Measurements from ENCODE around the gene CTCF.

The CTCF gene

GRCh38 chr16:67663151-67663876 lies 101.0 kb downstream of the CTCF start:
- DNase-seq, result peak in 12 of 58 donors; percentile 15 to 59 (median 30)

GRCh38 chr16:67663877-67664222 lies 101.5 kb downstream of the CTCF start:
- DNase-seq, result no peak

DNA sequence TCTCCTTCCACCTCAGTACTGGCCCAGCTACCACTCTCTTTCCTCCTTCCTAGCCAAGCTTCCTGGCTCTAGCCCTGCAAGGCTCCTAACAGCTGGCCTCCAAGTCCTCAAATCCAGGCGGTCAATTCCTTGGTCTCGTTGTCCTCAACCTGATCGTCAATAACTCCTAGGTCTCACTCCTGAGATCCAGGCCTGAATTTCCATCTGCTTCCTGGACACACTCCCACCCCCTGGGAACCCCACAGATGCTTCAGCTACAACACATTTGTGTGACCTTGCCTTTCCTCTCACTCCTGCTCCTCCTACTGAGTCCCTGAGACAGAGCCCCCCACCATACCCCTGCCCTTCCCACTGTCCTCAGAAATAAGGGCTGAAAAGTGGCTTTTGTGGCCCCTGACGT lies 101.9 kb downstream of the CTCF start:
- DNase-seq, result no peak

DNA sequence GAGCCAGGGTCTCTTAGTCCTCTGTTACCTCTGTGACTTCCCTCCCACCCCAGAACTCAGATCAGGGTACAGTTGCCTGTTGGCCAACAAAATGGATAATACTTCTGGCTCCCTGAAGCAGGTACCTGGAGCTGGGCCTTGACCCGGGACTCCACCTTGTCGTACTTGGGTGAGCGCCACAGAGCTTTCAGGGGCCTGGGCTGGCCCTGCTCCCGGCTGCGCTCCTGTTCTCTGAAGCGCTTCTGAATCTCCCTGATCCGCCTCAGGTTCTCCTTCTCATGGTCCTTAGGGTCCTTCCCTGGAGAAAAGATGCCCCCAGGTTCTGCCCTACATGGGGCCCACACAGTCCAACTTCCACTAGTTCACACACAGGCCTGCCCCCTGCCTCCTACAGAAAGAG lies 102.5 kb downstream of the CTCF start:
- DNase-seq, result no peak

GRCh38 chr16:67665598-67665997 lies 103.3 kb downstream of the CTCF start:
- DNase-seq, result no peak

DNA sequence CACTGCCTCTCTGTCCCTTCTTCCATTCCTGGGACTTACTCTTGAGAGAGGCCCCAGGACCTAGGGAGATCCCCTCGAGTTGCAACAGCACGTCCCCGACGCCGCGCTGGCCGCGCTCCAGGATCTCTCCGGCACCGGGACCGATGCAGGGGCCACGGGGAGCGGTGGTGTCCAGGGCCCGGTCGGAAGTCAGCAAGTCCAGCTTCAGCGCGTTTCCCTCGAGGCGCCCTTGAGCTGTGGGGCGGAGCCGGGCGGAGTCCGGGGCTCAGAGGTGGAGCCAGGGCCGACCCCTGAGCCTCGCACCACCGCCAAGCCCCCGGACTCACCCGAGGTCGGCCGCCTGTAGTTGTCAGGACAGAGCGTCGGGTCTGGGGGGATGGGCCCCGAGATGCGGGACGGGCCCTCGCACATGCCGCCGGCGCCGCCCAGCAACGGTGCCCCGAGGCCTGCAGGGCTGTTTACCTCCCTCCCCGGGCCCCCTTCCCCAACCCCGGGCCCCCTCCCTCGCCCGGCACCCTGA lies 103.8 kb downstream of the CTCF start:
- DNase-seq, result peak in 1 of 58 donors; percentile 13

DNA sequence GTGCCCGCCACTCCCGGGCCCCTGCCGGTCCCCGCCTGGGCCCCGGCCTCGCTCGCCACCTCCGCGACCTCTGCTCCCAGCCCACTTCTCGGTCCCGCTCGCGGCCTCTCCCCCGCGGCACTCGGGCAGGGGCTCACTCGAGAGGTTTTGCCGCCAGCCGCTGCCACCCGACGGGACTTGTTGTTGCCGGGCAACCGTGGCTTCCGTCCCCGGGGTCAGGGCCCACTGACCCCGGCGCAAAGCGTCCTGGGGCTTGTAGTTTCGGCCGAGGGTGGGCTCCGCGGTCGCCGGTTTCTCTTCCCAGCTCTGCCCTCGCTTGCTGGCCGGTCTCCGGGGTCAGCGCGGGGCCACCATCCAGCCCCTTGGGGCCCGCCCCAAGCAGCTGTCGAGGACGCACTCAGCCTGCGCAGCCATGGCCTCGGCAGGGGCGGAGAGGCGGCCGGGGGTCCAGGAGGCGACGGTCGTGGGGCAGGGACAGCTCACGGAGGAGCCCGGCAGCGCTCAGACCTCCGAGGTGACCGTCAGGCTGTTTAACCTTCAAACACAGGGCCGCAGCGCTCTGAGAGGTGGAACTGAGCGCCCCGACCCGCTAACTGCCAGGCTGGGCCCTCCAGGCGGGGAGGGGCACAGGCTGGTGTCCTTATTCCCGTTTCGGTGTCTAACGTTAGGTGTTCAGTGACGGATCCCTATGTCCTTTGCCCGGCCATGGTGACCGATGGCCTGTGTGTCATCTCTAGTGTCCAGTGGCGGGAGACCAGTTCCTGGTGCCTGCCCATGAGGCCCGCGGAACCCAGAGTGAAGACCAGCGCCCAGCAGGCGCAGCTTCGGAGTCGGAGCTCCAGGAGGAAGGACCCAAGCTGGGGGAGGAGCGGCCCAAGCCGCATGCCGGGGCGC lies 104.5 kb downstream of the CTCF start, which contains the start of the genes C16orf86 and ENKD1:
Gene C16orf86 (plus strand): TSS at position 256 of the 894 bp plus-strand sequence. CDS start 157 bp downstream, at position 413.
Gene ENKD1 (minus strand): TSS at position 192 of the 894 bp plus-strand sequence. CDS start 308 bp downstream, outside the sequence.
- DNase-seq, result peak in 55 of 58 donors; percentile 14 to 83 (median 69)

- DNase-seq, result no peak
These were observed 105.1 kb downstream of the CTCF start for GRCh38 chr16:67667453-67667816.

DNA sequence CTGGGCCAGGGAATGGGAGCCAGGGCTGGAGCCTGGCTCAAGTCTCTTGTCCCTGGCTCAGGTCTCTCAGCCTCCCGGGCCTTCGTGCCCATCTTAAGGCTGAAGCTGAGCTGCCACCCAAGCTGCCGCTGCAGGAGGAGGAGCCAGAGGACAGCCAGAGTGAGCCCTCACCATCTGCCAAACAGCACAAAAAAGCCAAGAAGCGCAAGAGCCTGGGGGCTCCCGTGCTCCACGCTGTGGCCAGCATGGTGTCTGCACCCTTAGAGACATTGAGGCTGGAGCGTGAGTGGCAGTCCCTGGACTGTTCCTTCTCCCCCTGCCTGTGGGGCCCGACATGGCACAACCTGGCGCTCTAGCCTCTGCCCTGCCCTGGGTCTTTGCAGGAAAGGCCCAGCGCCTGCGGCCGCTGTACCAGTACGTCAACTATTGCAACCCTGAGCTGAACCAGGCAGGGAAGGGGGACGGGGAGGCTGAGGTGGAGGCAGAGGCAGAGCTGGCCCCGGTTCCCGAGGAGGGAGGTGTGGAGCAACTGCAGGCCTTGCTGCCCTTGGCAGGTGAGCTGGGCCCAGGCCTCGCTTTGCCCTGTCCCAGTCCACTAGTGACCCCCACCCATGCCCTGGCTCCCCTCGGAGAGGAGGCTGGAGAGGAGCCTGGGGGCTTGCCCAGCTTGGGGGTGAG lies 105.6 kb downstream of the CTCF start:
- DNase-seq, result peak in 57 of 58 donors; percentile 23 to 94 (median 79)

GRCh38 chr16:67668495-67669157 lies 106.3 kb downstream of the CTCF start:
- DNase-seq, result no peak

DNA sequence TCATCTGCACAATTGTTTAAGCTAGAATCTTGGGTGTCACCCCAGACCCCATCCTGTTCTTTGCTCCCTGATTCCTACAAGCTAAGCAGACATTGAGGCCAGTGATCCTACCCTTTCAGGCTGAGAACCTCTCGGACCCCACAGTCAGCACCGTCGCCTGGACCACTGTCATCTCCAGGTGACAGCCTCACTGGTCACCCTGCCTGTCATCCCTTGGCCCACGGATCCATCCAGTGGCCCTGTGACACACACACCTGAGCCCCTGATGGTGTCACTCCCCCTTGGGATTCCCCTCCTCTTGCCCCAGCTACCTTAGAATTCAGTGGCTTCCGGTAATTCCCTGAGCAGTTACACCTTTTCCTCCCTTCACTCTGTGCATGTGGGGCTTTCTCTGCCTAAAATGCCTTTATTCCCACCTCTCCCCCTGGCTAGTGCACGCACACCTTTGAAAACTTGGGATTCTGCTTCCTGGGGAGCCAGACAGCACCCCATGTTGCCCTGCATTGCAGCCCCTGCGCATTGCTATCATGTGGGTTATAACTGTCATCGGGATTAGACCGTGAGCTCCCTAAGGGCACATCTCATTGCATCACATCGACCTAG lies 107.3 kb downstream of the CTCF start:
- DNase-seq, result no peak

DNA sequence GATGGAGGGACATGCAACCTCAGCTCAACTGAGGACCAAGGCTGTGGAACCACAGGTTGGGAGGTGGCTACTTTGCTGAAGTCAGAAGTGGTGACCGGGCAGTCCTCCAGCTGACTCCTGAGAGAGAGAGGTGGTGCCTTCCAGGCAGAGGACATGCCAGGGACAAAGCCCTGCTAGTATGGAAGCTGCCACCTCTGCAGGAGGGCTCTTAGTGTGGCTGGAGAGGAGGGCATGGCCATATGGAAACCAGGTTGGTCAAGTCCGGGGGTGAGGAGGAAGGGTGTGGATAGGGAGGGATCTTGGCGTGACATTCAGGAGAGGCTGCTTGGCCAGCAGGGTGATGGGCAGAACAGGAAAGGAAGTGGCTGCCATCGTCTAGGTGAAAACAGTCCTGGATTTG lies 110.0 kb downstream of the CTCF start:
- DNase-seq, result no peak

GRCh38 chr16:67672739-67673662 lies 110.7 kb downstream of the CTCF start:
- peak in 41 of 58 donors; percentile 13 to 63 (median 37) for DNase-seq

DNA sequence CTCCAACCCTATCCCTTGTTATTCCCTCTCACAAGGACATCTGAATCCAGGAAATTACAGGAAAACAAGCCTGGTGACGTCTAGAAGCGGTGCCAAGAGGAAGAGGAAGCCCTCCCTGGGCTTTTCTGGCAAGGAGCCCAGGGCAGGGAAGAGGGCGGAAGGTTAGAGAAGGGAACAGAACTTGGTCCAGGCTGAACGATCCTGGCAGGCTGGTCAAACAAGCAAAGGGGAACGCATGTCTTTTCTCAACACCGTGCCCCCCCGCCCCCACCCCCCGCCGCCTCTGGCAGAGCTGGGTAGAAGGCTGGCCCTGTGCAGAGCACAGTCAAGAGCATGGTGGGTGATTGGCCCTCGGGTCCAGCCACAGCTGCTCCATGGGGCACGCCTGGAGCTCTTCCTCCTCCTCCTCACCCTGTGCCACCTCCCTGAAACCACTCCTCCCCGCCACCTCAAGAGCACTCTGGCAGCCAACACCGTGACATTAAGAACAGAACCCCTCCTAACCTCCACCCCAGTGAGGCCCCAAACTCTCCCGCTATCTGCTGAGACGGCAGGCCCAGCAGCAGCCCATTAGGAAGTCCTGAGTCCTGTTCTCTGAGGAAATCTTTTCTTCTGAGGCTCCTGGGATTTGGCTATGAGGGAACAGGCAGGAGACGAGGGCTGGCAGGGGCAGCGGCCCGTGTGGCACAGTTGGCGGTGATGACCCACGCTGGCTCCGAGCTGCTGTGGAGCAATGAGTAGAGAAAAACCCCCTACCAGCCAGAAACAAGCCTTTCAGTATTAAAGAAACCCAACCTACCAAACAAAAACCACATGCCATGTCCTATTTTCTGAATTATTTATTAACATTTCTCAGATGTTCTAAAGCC lies 111.6 kb downstream of the CTCF start:
- peak in 16 of 58 donors; percentile 11 to 34 (median 22) for DNase-seq

- DNase-seq, result no peak
These were observed 112.7 kb downstream of the CTCF start for GRCh38 chr16:67674851-67675578.

DNA sequence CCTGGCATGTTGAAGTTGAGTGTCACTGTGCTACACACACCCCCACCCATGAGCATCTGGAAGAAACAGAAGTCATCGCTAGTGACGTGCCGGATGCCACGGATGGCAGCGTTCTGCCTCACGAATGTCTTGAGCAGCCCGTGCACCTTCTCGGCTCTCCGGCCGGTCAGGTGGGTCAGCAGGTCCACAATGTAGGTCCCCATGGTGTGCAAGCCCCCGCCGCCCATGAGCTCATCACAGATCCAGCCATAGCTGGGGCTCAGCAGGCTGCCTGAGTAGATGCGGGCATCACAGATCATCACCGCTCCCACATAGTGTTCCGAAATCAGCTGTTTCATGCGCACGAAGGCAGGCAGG lies 113.2 kb downstream of the CTCF start:
- no peak for DNase-seq

GRCh38 chr16:67675999-67676398 lies 113.7 kb downstream of the CTCF start:
- DNase-seq, result no peak

DNA sequence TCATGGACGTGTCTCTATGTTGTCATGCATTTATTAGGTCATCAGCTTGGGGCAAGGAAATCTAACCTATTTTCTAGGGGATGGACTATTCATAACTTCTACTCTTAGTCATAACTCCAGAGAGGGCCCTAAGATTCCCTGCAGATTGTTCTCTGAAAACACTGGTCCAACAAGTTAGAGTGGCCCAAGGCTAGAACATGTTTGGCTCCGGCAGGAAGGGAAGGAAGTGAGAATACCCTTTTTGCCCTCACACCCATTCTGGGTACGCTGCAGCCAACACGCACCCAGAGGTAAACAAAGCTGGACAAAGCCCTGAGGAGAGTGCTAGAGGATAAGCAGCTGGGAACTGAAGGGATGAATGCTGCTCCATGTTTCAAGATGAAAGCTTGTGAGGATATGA lies 114.2 kb downstream of the CTCF start:
- DNase-seq, result no peak
